GM19452 (cell line): ENCODE results near the gene C15orf39.

ENCODE experiments used
- ATAC-seq: cut with Tn5 transposase; IDR thresholded peaks from one replicate; pipeline ENCODE4 v1.9.1; 2021; ENCODE audit not compliant: unreplicated experiment

Gene C15orf39

DNA sequence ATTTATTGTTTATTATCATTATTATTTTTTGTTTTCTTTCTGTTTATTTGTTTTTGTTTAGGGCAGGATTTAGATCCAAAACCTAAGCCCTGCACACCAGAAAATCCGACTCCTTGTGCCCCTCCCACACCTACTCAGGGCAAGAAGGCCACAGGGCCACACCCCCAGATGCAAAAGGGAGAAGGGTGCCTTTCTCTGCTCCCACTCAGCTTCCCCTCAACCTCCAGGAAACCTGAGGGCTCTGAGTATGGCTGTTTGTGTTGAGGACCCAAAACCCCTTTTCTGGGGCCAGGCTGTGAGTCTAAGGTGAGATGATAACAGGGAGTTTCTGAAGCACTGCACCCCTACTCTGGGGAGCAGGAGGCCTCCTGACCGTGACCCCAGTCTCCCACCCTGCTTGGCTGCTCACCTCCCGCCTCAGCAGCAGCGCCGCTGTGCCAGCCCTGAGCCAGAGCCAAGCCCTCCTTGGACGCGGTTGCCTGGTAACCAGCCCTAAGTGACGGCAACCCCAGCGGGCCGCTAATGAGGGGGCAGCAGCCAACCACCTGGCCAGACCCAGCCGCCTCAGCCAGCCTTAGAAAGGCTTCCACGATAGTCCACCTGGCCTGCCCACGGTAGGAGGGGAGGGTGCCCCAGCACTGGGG lies 6.4 kb upstream of the C15orf39 start:
- no peak for ATAC-seq

- no peak for ATAC-seq
Measured at GRCh38 chr15:75195766-75196241, 5.9 kb upstream of the C15orf39 start.

DNA sequence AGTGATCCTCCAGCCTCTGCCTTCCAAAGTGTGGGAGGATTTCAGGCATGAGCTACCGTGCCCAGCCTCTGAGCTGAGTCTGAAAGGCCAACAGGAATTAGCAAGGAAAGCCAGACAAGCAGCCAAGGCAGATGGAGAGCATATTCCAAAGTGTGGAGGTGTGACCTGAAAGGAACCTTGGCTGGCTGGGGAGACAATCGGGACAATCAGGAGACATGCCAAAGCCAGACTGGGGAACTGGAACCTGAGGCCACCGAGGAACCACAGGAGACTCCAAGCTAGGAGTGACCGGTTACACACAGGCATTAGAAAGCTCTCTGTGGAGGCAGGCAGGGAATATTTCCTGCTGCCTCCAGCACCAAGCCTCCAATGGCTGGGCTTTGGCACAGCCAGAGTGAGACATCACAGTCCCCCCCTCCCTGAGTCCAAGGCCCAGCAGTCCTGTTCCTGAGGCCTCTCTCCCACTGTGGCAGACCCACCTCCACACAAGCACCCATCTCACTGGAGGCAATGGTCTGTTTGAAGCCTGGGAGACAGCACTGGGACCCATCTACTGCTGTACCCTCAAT lies 4.5 kb upstream of the C15orf39 start:
- ATAC-seq: no peak

GRCh38 chr15:75198560-75199356 lies 2.9 kb upstream of the C15orf39 start:
- no peak for ATAC-seq

DNA sequence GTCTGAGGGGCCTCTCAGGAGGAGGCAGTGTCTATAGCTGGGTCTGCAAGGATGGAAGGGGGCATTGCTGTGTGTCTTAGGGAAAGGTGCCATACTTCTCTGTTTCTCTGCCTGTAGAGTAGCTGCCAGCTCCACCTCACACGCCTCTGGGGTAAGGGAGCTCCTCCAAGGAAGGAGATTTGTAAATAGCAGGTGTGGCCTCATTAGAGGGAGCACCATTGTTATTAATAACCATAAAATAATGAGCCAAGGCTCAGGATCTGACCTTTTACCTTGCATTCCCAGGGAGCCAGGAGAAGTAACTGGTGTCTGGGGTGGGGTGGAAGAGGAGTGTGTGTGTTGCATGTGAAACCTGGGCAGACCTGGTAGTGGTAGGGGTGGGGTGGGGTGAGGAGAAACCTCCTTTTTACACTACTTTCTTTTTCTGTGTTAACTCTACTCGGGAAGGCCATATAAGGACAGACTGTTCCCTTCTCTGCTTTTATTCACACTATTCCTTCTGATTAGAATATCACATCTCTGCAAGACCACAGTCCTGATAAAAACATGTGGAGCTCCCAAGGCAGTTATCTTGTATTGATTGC lies 2.2 kb upstream of the C15orf39 start:
- ATAC-seq: no peak

DNA sequence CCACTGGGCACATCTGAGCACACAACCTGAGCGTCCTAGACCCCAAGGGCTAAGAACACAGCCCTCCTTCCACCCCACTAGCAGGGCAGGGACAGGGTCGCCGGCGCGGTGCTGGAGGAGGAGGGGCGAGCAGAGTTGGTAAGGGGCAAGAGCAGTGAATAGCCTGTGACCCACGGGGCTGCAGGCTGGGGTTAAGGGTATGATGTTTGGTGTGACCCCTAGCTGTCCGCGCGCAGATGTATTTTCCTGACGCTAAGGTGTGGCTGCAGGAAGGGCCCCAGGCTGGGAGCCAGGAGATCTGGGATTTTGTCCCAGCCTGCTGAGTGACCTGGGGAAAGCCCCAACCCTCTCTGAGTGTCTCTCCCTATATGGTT lies 1.3 kb upstream of the C15orf39 start:
- ATAC-seq: no peak

DNA sequence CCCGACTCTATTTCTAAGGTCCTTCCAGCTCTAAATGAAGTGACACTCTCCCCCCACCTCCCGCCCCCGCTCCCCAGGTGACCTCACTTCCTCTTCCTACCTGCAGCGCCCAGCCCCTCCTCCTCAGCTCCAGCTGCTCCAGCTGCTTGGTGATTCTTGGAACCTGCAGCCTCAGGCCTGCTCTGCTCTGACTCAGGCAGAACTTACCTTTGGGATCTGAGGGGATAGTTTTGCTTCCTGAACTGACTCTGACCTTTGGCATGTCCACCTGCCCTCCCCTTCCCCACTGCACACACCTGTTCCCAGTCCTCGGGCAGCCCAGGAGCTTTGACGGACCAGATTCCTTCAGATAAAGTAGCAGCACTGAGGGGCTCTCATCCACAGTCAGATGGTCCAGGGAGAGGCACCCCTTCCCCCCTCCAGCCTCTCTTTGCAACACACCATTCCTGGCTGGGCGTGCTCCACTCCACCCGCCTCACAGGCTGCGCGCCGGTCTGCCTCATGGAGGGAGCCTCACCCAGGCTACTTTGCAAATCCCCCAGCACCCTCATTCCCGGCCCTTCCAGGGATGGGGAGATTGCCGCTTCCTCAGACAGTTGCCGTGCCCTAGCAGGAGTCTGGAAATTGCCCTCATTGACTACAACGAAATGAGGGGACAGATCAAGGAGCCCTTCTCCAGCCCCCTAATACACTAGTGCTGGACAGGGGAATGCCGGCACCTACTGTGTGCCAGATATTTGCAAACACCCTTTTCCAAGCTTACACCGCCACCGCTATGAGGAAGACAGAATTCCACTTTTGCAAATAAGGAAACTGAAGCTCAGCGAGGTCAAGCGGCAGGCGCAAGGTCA lies 692 bp upstream of the C15orf39 start:
- no peak for ATAC-seq

DNA sequence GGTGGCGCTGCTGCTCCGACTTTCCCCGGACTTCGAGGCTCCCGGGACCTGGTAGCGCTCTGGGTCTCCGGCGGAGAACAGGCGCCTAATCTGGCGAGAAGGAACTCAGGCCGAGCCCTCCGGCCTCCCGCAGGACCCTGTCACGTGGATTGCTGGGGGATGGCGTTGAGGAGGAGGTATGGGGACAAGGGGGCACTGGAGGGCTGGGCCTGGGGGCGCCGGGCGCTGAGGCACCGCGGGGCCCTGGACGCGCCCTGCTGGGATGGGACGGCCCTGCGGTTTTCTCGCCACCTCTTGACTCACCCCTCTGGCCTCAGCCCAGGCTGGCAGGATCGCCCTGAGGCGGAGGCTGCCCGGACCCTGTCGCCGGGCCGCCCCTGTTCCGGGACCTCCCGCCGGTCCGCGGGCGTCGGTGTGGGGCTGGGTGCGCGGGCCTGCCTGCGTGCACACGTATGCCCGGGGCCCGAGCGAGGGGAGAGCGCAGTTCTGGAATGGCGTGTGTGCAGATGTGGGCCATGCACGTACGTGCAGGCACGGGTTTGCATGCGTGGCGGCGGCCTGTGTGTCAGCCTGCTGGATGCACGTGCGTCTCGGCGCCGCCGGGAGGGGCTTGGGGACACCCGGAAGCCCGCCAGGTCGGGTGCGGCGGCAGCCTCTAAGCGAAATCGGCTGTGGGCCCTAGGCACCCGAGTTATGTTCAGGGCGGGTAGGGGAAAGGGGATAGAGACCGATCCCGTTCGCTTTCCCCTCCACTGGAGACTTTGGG lies 752 bp downstream of the C15orf39 start:
- peak; percentile 51 for ATAC-seq

DNA sequence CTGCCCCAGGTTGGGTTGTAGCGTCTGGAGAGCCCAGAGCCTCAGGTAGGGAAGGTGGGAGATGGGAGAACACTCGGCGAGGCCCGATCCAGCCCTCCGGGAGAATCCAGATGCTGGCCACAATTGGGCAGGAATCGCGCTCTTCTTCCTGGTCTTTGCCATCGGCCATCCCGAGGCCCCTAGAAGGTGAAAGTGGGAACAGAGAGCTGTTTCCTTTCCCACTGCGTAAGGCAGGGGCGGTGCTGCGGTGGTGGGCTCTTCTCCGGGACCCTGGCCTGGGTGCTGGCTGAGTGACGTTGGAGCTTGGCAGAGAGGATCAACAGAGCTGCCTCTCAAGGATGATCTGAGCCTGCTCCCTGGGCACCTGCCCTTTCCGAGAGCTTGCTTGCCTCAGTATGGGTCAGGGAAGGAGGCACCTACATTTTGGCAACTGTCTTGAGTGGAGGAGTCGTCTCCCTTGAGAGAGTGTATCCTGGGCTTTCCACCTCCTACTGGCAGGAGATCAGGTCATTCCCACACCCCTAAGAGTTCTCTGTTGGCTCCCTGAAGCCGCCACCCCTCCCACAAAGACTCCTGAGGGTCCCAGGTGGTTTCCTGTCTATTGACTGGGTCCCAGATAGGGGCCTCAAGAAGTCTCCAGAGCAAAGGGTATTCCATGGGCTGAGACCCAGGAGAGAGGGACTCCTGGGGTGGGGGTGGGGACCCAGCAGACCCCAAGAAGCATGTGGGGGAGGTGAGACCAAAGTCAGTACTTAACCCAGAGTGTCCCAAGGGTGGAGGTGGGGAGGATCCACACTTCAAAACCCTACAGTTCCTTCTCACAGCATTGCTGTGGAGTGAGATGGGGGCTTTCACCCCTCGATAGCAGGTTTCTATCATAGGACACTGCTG lies 1.6 kb downstream of the C15orf39 start:
- ATAC-seq: no peak

GRCh38 chr15:75203908-75204263 lies 2.2 kb downstream of the C15orf39 start:
- ATAC-seq: no peak

- no peak for ATAC-seq
Measured at GRCh38 chr15:75204340-75205063, 2.8 kb downstream of the C15orf39 start.

GRCh38 chr15:75205064-75205395 lies 3.3 kb downstream of the C15orf39 start:
- ATAC-seq: no peak

DNA sequence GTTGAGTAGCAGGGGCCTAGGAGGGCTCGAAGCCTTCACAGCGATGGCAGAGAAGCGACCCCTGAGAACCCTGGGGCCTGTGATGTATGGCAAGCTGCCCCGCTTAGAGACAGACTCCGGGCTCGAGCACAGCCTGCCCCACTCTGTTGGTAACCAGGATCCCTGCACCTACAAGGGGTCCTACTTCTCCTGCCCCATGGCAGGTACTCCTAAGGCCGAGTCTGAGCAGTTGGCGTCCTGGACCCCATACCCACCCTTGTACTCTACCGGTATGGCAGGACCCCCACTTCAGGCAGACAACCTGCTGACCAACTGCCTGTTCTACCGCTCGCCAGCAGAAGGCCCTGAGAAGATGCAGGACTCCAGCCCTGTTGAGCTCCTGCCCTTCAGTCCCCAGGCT lies 4.3 kb downstream of the C15orf39 start:
- no peak for ATAC-seq

DNA sequence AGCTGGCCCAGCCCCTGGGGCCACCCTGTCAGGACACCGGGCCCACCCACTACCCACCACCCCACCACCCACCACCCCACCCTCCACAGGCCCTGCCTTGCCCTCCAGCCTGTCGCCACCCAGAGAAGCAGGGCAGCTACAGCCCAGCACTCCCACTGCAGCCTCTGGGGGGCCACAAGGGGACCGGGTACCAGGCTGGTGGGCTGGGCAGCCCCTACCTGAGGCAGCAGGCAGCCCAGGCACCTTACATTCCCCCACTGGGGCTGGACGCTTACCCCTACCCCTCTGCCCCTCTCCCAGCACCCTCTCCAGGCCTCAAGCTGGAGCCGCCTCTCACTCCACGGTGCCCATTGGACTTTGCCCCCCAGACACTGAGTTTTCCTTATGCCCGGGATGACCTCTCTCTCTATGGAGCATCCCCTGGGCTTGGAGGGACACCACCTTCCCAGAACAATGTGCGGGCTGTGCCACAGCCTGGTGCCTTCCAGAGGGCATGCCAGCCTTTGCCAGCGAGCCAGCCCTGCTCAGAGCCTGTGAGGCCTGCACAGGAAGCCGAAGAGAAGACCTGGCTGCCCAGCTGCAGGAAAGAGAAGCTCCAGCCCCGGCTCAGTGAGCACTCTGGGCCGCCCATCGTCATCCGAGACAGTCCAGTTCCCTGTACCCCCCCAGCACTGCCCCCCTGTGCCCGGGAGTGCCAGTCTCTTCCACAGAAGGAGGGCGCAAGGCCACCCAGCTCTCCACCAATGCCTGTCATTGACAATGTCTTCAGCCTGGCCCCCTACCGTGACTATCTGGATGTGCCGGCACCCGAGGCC lies 5.3 kb downstream of the C15orf39 start:
- no peak for ATAC-seq

DNA sequence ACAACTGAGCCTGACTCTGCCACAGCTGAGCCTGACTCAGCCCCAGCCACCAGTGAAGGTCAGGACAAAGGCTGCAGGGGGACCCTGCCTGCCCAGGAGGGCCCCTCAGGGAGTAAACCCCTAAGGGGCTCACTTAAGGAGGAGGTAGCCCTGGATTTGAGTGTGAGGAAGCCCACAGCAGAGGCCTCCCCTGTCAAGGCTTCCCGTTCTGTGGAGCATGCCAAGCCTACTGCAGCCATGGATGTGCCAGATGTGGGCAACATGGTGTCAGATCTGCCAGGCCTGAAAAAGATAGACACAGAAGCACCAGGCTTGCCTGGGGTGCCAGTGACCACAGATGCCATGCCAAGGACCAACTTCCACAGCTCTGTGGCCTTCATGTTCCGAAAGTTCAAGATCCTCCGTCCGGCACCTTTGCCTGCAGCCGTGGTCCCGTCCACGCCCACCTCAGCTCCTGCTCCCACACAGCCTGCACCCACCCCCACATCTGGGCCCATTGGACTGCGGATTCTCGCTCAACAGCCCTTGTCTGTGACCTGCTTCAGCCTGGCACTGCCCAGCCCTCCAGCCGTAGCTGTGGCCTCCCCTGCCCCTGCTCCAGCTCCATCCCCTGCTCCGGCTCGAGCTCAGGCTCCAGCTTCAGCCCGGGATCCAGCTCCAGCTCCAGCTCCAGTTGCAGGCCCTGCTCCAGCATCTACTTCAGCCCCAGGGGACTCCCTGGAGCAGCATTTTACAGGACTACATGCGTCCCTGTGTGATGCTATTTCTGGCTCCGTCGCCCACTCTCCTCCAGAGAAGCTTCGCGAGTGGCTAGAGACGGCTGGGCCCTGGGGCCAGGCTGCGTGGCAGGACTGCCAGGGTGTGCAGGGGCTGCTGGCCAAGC lies 6.2 kb downstream of the C15orf39 start:
- ATAC-seq: no peak

DNA sequence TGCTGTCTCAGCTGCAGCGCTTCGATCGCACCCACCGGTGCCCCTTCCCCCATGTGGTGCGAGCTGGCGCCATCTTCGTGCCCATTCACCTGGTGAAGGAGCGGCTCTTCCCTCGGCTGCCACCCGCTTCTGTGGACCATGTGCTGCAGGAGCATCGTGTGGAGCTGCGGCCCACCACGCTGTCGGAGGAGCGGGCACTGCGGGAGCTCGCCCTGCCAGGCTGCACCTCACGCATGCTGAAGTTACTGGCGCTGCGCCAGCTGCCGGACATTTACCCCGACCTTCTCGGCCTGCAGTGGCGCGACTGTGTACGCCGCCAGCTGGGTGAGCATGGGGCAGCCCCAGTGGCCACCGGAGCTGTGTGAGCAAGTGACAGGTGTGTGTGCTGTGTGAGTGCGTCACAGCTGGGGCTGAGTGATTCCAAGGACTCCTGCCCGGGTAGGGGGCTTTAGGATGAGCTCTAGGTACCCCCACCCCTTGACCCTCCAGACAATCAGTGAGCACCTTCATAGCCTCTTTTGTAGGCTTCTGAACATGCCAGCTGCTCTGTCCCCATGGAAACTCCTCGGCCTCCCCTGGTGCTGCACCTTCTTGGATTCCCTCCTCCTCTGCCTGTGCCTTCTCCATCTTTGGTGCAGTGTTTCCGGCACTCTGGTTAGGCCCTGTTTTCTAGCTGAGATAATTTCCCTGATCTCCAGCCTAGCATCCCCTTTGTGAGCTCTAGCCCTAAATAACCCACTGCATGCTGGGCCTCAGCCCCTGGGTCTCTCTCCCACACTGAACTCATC lies 7.0 kb downstream of the C15orf39 start:
- ATAC-seq: no peak
